Measurements from ENCODE around the gene SACM1L. TPM values are rescaled to one million over a fixed set of nuclear protein-coding genes. Genes with fewer than 3 reads are reported as not detected.

The SACM1L gene
- total RNA-seq, 1 experiment from 2014 or later = 31.6 TPM

DNA sequence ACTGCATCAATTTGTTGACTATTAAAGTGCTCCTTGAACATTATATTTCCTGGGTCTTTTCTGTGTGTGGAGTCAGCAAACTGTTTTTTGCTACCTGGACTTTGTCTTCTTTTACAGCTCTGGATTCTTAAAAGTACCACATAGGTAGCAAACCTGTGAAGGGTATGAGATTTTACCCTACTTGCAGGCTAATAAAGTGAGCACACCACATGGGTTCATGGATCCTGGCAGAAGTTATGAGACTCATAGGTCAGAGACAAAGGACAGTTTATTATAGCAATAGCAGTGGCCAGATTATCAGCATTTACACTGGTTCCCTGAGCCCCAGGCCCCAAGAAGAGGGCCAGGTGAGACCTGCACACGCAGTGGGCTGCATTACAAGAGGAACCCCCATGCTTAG lies 8.0 kb upstream of the SACM1L start:
- no peak; the same call in 1 of the 2 replicates for ATAC-seq
- CTCF ChIA-PET = no interaction called here

GRCh38 chr3:45681846-45682245 lies 7.3 kb upstream of the SACM1L start:
- CTCF ChIA-PET = no interaction called here
- no peak overlapping the region for H3K4me3 ChIP-seq (ENCODE audit: low read depth in 2 of 2, low read length in 2 of 2)
- no peaks in the 10 kb centered on the region for H3K4me1 ChIP-seq (ENCODE audit: control insufficient read depth, insufficient read depth, low read length)
- TF ChIP-seq REST (IDR thresholded peaks at IDR 0.05; ENCODE audit: insufficient read depth in 1 of 2, low read depth in 2 of 2, low read length in 1 of 2) (no peak), TCF7L2 (IDR thresholded peaks at IDR 0.05; ENCODE audit: low read depth, low read length) (no peak), POLR2AphosphoS5 (IDR thresholded peaks at IDR 0.05; ENCODE audit: low read depth, low read length) (no peak), SIN3A (IDR thresholded peaks at IDR 0.05; ENCODE audit: borderline replicate concordance, insufficient read depth, low read depth, low read length) (no peak)
- TF ChIP-seq, protein P1, sequence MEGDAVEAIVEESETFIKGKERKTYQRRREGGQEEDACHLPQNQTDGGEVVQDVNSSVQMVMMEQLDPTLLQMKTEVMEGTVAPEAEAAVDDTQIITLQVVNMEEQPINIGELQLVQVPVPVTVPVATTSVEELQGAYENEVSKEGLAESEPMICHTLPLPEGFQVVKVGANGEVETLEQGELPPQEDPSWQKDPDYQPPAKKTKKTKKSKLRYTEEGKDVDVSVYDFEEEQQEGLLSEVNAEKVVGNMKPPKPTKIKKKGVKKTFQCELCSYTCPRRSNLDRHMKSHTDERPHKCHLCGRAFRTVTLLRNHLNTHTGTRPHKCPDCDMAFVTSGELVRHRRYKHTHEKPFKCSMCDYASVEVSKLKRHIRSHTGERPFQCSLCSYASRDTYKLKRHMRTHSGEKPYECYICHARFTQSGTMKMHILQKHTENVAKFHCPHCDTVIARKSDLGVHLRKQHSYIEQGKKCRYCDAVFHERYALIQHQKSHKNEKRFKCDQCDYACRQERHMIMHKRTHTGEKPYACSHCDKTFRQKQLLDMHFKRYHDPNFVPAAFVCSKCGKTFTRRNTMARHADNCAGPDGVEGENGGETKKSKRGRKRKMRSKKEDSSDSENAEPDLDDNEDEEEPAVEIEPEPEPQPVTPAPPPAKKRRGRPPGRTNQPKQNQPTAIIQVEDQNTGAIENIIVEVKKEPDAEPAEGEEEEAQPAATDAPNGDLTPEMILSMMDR (IDR thresholded peaks at IDR 0.05) = no peak
- intact Hi-C loops (cut with micrococcal nuclease; ENCODE audit: unreplicated experiment) = no loop called here
- no peaks in the 10 kb centered on the region for H3K9me3 ChIP-seq (ENCODE audit: control insufficient read depth, insufficient read depth, low read depth, low read length)
- no peak overlapping the region for H3K27ac ChIP-seq (ENCODE audit: low read length)
- ATAC-seq = no peak
- POLR2A ChIA-PET = no interaction called here
- H3K36me3 ChIP-seq (ENCODE audit: control insufficient read depth, insufficient read depth, low read length) = 0 out of 2 replicates have a peak, but pooled peaks cover 2% of the 10 kb centered on the region
- in situ Hi-C loops (cut with HindIII; ENCODE audit: low pct_unique_long_range_greater_than_20kb, low sequenced_read_pairs) = no loop called here
- DNase-seq (ENCODE audit: low read depth, low spot score) = no peak
- no peaks in the 10 kb centered on the region for H3K27me3 ChIP-seq (ENCODE audit: control insufficient read depth, insufficient read depth, low read length)
- no TSS peak for BruUV-seq (replicated peaks)

More for the DNA sequence above, 8.0 kb upstream of the SACM1L start:
- Histone ChIP-seq H3K27me3 (ENCODE audit: control insufficient read depth, insufficient read depth, low read length) (no peaks in the 10 kb centered on the region), H3K4me1 (ENCODE audit: control insufficient read depth, insufficient read depth, low read length) (no peaks in the 10 kb centered on the region), H3K4me3 (ENCODE audit: low read depth in 2 of 2, low read length in 2 of 2) (no peak overlapping the region), H3K9me3 (ENCODE audit: control insufficient read depth, insufficient read depth, low read depth, low read length) (no peaks in the 10 kb centered on the region), H3K27ac (ENCODE audit: low read length) (no peak overlapping the region), H3K36me3 (ENCODE audit: control insufficient read depth, insufficient read depth, low read length) (0 out of 2 replicates have a peak, but pooled peaks cover 2% of the 10 kb centered on the region)
- no TSS peak for BruUV-seq (replicated peaks)
- intact Hi-C loops (cut with micrococcal nuclease; ENCODE audit: unreplicated experiment) (no loop called here), in situ Hi-C loops (cut with HindIII; ENCODE audit: low pct_unique_long_range_greater_than_20kb, low sequenced_read_pairs) (no loop called here)
- DNase-seq (ENCODE audit: low read depth, low spot score) = no peak
- TF ChIP-seq REST (IDR thresholded peaks at IDR 0.05; ENCODE audit: insufficient read depth in 1 of 2, low read depth in 2 of 2, low read length in 1 of 2) (no peak), SIN3A (IDR thresholded peaks at IDR 0.05; ENCODE audit: borderline replicate concordance, insufficient read depth, low read depth, low read length) (no peak), TCF7L2 (IDR thresholded peaks at IDR 0.05; ENCODE audit: low read depth, low read length) (no peak), POLR2AphosphoS5 (IDR thresholded peaks at IDR 0.05; ENCODE audit: low read depth, low read length) (no peak)
- TF ChIP-seq, protein P1 (IDR thresholded peaks at IDR 0.05) = no peak
- POLR2A ChIA-PET = interaction anchor here (0.6 kb wide), 1 partner anchor 68 kb away, joined by 5 read pairs; no protein-coding TSS in a partner anchor

Data from Panc1 (cell line).